Head of caudate nucleus (tissue), 42 donors: Measurements from ENCODE around the gene SIX4.

Experiments
- DNase-seq, 42 donors: peaks; one replicate each; pipeline versions ENCODE4 v3.0.0 to v3.0.0-alpha.2; 2020 to 2021; ENCODE audit warnings: mixed read lengths in 7 of 42
- intact Hi-C: fragments of 100-400 bp; cut with DNase I; formaldehyde crosslinking; loops from one replicate; pipeline ENCODE4 v1.15.0; 2022

The SIX4 gene

GRCh38 chr14:60723116-60723906 is 840 bp downstream of the SIX4 start:
- intact Hi-C loops: loop anchor here (5.0 kb wide), 1 partner anchor 66 kb away; no protein-coding TSS in a partner anchor
- peak in 25 of 42 donors; percentile 4 to 51 (median 18) for DNase-seq

GRCh38 chr14:60722357-60723115 is 1.6 kb downstream of the SIX4 start:
- intact Hi-C loops: loop anchor here (5.0 kb wide), 1 partner anchor 65 kb away; no protein-coding TSS in a partner anchor

GRCh38 chr14:60722107-60722356 is 2.1 kb downstream of the SIX4 start:
- intact Hi-C loops: loop anchor here (5.0 kb wide), 1 partner anchor 65 kb away; no protein-coding TSS in a partner anchor

More at GRCh38 chr14:60722357-60723115, 1.6 kb downstream of the SIX4 start:
- DNase-seq: peak in 4 of 42 donors; percentile 3 to 25 (median 8)

GRCh38 chr14:60721326-60722106 is 2.6 kb downstream of the SIX4 start:
- intact Hi-C loops: loop anchor here (5.0 kb wide), 1 partner anchor 64 kb away; no protein-coding TSS in a partner anchor
- DNase-seq: peak in 29 of 42 donors; percentile 7 to 66 (median 24)

More at GRCh38 chr14:60722107-60722356, 2.1 kb downstream of the SIX4 start:
- DNase-seq: no peak

GRCh38 chr14:60720962-60721325 is 3.2 kb downstream of the SIX4 start:
- intact Hi-C loops: loop anchor here (5.0 kb wide), 1 partner anchor 64 kb away; no protein-coding TSS in a partner anchor

GRCh38 chr14:60720391-60720790 is 3.8 kb downstream of the SIX4 start:
- no peak for DNase-seq
- intact Hi-C loops: loop anchor here (5.0 kb wide), 1 partner anchor 63 kb away; no protein-coding TSS in a partner anchor

More at GRCh38 chr14:60720962-60721325, 3.2 kb downstream of the SIX4 start:
- DNase-seq: no peak

- no peak for DNase-seq
- intact Hi-C loops: no loop called here
These were observed 10.6 kb downstream of the SIX4 start for GRCh38 chr14:60713513-60713912.

- intact Hi-C loops: no loop called here
- DNase-seq: no peak
These were observed 13.7 kb downstream of the SIX4 start for GRCh38 chr14:60710494-60710893.

- intact Hi-C loops: no loop called here
These were observed 16.3 kb downstream of the SIX4 start for GRCh38 chr14:60707858-60708257.

GRCh38 chr14:60705100-60705499 is 19.1 kb downstream of the SIX4 start:
- DNase-seq: no peak
- intact Hi-C loops: no loop called here

More at GRCh38 chr14:60707858-60708257, 16.3 kb downstream of the SIX4 start:
- no peak for DNase-seq

- intact Hi-C loops: no loop called here
- no peak for DNase-seq
These were observed 23.6 kb downstream of the SIX4 start for GRCh38 chr14:60700598-60700997.

- intact Hi-C loops: no loop called here
These were observed 28.8 kb downstream of the SIX4 start for GRCh38 chr14:60695327-60695726.

GRCh38 chr14:60691383-60692113 is 32.6 kb downstream of the SIX4 start:
- no peak for DNase-seq
- intact Hi-C loops: no loop called here

More at GRCh38 chr14:60695327-60695726, 28.8 kb downstream of the SIX4 start:
- no peak for DNase-seq

GRCh38 chr14:60686865-60687264 is 37.3 kb downstream of the SIX4 start:
- no peak for DNase-seq
- intact Hi-C loops: no loop called here

GRCh38 chr14:60684203-60684602 is 39.9 kb downstream of the SIX4 start:
- intact Hi-C loops: no loop called here
- no peak for DNase-seq

- intact Hi-C loops: no loop called here
- no peak for DNase-seq
These were observed 42.9 kb downstream of the SIX4 start for GRCh38 chr14:60681271-60681670.

- intact Hi-C loops: no loop called here
These were observed 43.6 kb downstream of the SIX4 start for GRCh38 chr14:60680511-60680910.

GRCh38 chr14:60679566-60680258 is 44.4 kb downstream of the SIX4 start:
- intact Hi-C loops: no loop called here
- DNase-seq: no peak

More at GRCh38 chr14:60680511-60680910, 43.6 kb downstream of the SIX4 start:
- no peak for DNase-seq
